HepG2 (cell line): ENCODE results near the gene ACE. TPM values are rescaled to one million over a fixed set of nuclear protein-coding genes. Genes with fewer than 3 reads are reported as not detected.

Source experiments
- CAMTA2 ChIP-seq: sonication (generic); formaldehyde crosslinking; IDR thresholded peaks from 2 replicates; pipeline ENCODE4 v1.4.0; 2020; ENCODE audit warnings: mild to moderate bottlenecking, missing genetic modification reagents, borderline replicate concordance
- CEBPB ChIP-seq: IDR thresholded peaks from 2 replicates; pipeline ENCODE4 v1.6.1; 2011; ENCODE audit warnings: low read depth, low read length, improper control_type of control experiment, borderline replicate concordance
- JUNB ChIP-seq: sonication (generic); formaldehyde crosslinking; IDR thresholded peaks from 2 replicates; pipeline ENCODE4 v1.8.0; 2022; ENCODE audit warnings: missing genetic modification reagents, mild to moderate bottlenecking, borderline replicate concordance
- MAFG ChIP-seq: sonication (generic); formaldehyde crosslinking; IDR thresholded peaks from 2 replicates; pipeline ENCODE4 v1.5.1; 2020; ENCODE audit warnings: mild to moderate bottlenecking, missing genetic modification reagents
- RAD21 ChIP-seq: fragments of 450-650 bp; formaldehyde crosslinking; IDR thresholded peaks from 2 replicates; pipeline ENCODE4 v1.5.0; 2020; ENCODE audit warnings: mild to moderate bottlenecking
- SALL1 ChIP-seq: sonication (generic); formaldehyde crosslinking; IDR thresholded peaks from 2 replicates; pipeline ENCODE4 v1.8.0; 2022; ENCODE audit warnings: mild to moderate bottlenecking, missing genetic modification reagents
- SATB2 ChIP-seq: sonication (generic); formaldehyde crosslinking; IDR thresholded peaks from 2 replicates; pipeline ENCODE4 v1.5.0; 2020; ENCODE audit warnings: missing genetic modification reagents
- SNRNP70 ChIP-seq: fragments of 200-400 bp; formaldehyde crosslinking; IDR thresholded peaks from 2 replicates; pipeline ENCODE4 v1.6.1; 2017; ENCODE audit warnings: mild to moderate bottlenecking, low read depth, low read length, moderate library complexity
- STAG1 ChIP-seq: sonication (generic); formaldehyde crosslinking; IDR thresholded peaks from 2 replicates; pipeline ENCODE4 v1.4.0; 2020; ENCODE audit warnings: missing genetic modification reagents
- ZBTB33 ChIP-seq: sonication (generic); formaldehyde crosslinking; IDR thresholded peaks from 2 replicates; pipeline ENCODE4 v1.4.0; 2020; ENCODE audit warnings: missing genetic modification reagents
- ZFP90 ChIP-seq: sonication (generic); formaldehyde crosslinking; IDR thresholded peaks from 2 replicates; pipeline ENCODE4 v1.8.0; 2022; ENCODE audit warnings: missing genetic modification reagents, mild to moderate bottlenecking, inconsistent platforms, borderline replicate concordance
- ZIK1 ChIP-seq: sonication (generic); formaldehyde crosslinking; IDR thresholded peaks from 2 replicates; pipeline ENCODE4 v1.5.0; 2020; ENCODE audit warnings: mild to moderate bottlenecking, low read depth, missing genetic modification reagents, borderline replicate concordance
- ZNF296 ChIP-seq: sonication (generic); formaldehyde crosslinking; conservative IDR thresholded peaks from 2 replicates; pipeline ENCODE4 v1.5.0; 2020; ENCODE audit warnings: mild to moderate bottlenecking, missing genetic modification reagents
- ZNF512B ChIP-seq: sonication (generic); formaldehyde crosslinking; IDR thresholded peaks from 2 replicates; pipeline ENCODE4 v1.5.1; 2020; ENCODE audit warnings: missing genetic modification reagents, mild to moderate bottlenecking, borderline replicate concordance
- ZNF577 ChIP-seq: sonication (generic); formaldehyde crosslinking; IDR thresholded peaks from 2 replicates; pipeline ENCODE4 v1.4.0; 2020; ENCODE audit warnings: mild to moderate bottlenecking, low read depth, missing genetic modification reagents, borderline replicate concordance
- polyA plus RNA-seq, 8 experiments: library from polyadenylated mRNA; depleted of rRNA in 3 of 8; stranded (reverse) in 7 of 8; unstranded in 1 of 8; fragments of >200 nt; fragmentation: Illumina TruSeq in 4 of 8; extraction: Trizol in 4 of 8; gene quantifications; 2 replicates each; pipeline versions ENCODE4 v1.2.1 to v1.2.3, GENCODE V29; 2011 to 2016; ENCODE audit warnings: low read depth in 4 of 8, missing spikeins in 1 of 8, mixed read lengths in 1 of 8; ENCODE audit not compliant: insufficient read depth in 1 of 8
- total RNA-seq, 5 experiments: library from RNA; depleted of rRNA; stranded (reverse); fragments of >200 nt; fragmentation: Illumina TruSeq; extraction: Trizol; gene quantifications; 2 replicates each; pipeline ENCODE4 v1.2.3, GENCODE V29; 2016; ENCODE audit warnings: low read depth in 1 of 5
- TF ChIP-seq, protein P1 (sequence below): sonication (generic); formaldehyde crosslinking; IDR thresholded peaks from 2 replicates; pipeline ENCODE4 v1.4.0; 2020; ENCODE audit warnings: missing genetic modification reagents, borderline replicate concordance
- TF ChIP-seq, protein P2 (sequence below): IDR thresholded peaks from 2 replicates; pipeline ENCODE4 v1.6.1; 2016; ENCODE audit warnings: missing compliant biosample characterization, missing genetic modification reagents, borderline replicate concordance
- TF ChIP-seq, protein P3 (sequence below): sonication (generic); formaldehyde crosslinking; IDR thresholded peaks from 2 replicates; pipeline ENCODE4 v1.5.0; 2020; ENCODE audit warnings: missing genetic modification reagents, mild to moderate bottlenecking, borderline replicate concordance
- TF ChIP-seq, protein P4 (sequence below): sonication (generic); formaldehyde crosslinking; IDR thresholded peaks from 2 replicates; pipeline ENCODE4 v1.5.0; 2020; ENCODE audit warnings: missing genetic modification reagents, mild to moderate bottlenecking, borderline replicate concordance

ACE gene
- total and polyA plus RNA-seq, 2 of the 13 experiments (the other 11 are each of a cell fraction or from before 2014, with no cell fraction given): 0.08 to 0.13 TPM

DNA sequence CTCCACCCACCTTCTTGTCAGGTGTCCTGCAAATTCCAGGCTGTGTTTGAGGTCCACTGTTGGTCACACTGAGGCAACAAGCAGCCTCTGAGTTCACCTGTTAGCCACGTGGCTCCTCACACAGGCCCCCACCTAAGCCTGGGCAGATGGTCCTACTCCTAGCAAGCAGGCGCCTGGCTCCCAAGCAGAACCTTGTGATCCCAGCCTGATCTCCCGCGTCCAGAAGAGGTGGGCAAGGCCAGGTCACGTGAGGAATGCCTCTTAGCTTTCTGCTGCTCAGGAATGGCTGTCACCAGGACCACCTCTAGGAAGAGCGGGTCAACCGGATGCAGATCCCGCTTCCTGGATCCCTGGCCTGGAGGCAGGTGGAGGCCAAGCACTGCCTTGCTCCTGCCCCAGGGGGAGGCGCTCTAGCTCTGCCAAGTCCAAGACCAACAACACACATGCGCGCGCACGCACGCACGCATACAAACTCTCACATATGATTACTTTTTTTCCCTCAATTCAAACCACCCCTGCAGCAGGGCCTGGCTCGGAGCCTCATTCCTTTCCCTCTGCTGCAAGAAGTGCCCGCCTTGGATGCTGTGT lies 40.2 kb upstream of the ACE start (continued):
- TF ChIP-seq ZNF512B (CRISPR knock-in tag) (no peak), SALL1 (CRISPR knock-in tag) (no peak; the same call in 1 of the 2 replicates), RAD21 (CRISPR knock-in tag) (peak; percentile 43), JUNB (no peak), CAMTA2 (CRISPR knock-in tag) (no peak), MAFG (CRISPR knock-in tag) (no peak), ZNF577 (CRISPR knock-in tag) (no peak), SATB2 (CRISPR knock-in tag) (no peak), ZBTB33 (CRISPR knock-in tag) (peak; percentile 97), SNRNP70 (no peak), ZNF296 (no peak), ZIK1 (CRISPR knock-in tag) (no peak), CEBPB (no peak), STAG1 (CRISPR knock-in tag) (peak; percentile 56), ZFP90 (CRISPR knock-in tag) (no peak)
- TF ChIP-seq, protein P1, sequence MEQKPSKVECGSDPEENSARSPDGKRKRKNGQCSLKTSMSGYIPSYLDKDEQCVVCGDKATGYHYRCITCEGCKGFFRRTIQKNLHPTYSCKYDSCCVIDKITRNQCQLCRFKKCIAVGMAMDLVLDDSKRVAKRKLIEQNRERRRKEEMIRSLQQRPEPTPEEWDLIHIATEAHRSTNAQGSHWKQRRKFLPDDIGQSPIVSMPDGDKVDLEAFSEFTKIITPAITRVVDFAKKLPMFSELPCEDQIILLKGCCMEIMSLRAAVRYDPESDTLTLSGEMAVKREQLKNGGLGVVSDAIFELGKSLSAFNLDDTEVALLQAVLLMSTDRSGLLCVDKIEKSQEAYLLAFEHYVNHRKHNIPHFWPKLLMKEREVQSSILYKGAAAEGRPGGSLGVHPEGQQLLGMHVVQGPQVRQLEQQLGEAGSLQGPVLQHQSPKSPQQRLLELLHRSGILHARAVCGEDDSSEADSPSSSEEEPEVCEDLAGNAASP: no peak
- TF ChIP-seq, protein P2, sequence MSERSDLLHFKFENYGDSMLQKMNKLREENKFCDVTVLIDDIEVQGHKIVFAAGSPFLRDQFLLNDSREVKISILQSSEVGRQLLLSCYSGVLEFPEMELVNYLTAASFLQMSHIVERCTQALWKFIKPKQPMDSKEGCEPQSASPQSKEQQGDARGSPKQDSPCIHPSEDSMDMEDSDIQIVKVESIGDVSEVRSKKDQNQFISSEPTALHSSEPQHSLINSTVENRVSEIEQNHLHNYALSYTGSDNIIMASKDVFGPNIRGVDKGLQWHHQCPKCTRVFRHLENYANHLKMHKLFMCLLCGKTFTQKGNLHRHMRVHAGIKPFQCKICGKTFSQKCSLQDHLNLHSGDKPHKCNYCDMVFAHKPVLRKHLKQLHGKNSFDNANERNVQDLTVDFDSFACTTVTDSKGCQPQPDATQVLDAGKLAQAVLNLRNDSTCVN (CRISPR knock-in tag): no peak
- TF ChIP-seq, protein P3, sequence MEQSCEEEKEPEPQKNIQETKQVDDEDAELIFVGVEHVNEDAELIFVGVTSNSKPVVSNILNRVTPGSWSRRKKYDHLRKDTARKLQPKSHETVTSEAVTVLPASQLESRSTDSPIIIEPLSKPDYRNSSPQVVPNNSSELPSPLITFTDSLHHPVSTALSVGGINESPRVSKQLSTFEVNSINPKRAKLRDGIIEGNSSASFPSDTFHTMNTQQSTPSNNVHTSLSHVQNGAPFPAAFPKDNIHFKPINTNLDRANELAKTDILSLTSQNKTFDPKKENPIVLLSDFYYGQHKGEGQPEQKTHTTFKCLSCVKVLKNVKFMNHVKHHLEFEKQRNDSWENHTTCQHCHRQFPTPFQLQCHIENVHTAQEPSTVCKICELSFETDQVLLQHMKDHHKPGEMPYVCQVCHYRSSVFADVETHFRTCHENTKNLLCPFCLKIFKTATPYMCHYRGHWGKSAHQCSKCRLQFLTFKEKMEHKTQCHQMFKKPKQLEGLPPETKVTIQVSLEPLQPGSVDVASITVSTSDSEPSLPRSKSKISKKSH (CRISPR knock-in tag): peak; percentile 28; the same call in 1 of the 2 replicates
- TF ChIP-seq, protein P4, sequence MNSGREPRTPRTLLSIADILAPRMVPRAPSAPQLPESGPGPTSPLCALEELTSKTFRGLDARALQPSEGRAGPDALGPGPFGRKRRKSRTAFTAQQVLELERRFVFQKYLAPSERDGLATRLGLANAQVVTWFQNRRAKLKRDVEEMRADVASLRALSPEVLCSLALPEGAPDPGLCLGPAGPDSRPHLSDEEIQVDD: no peak
